HG03520 (cell line): ENCODE measurements around the gene PARP4.
"Not testable (repeated sequence)": the region's sequence is repeated elsewhere in the genome, so short reads cannot be mapped to it uniquely, and the experiment has no call there.

Experiments used
- ATAC-seq: cut with Tn5 transposase; IDR thresholded peaks from one replicate; pipeline ENCODE4 v1.9.1; 2021; ENCODE audit warnings: mild to moderate bottlenecking, moderate library complexity; ENCODE audit not compliant: unreplicated experiment

The PARP4 gene

GRCh38 chr13:24506283-24506682 is 6.3 kb downstream of the PARP4 start:
- ATAC-seq: not testable (repeated sequence)

GRCh38 chr13:24505756-24506155 is 6.8 kb downstream of the PARP4 start:
- ATAC-seq: no peak

GRCh38 chr13:24505256-24505655 is 7.3 kb downstream of the PARP4 start:
- no peak for ATAC-seq

- no peak for ATAC-seq
Measured at GRCh38 chr13:24503379-24503696, 9.2 kb downstream of the PARP4 start.

- ATAC-seq: no peak
Measured at GRCh38 chr13:24502533-24503378, 9.8 kb downstream of the PARP4 start.

GRCh38 chr13:24500977-24501376 is 11.6 kb downstream of the PARP4 start:
- ATAC-seq: no peak

- no peak for ATAC-seq
Measured at GRCh38 chr13:24497742-24498141, 14.8 kb downstream of the PARP4 start.

GRCh38 chr13:24496295-24496694 is 16.3 kb downstream of the PARP4 start:
- not testable (repeated sequence) for ATAC-seq

GRCh38 chr13:24495151-24495729 is 17.3 kb downstream of the PARP4 start:
- no peak for ATAC-seq

- no peak for ATAC-seq
Measured at GRCh38 chr13:24493356-24493755, 19.2 kb downstream of the PARP4 start.

- ATAC-seq: no peak
Measured at GRCh38 chr13:24491845-24492244, 20.7 kb downstream of the PARP4 start.

- ATAC-seq: no peak
Measured at GRCh38 chr13:24489721-24490120, 22.9 kb downstream of the PARP4 start.

GRCh38 chr13:24488092-24488491 is 24.5 kb downstream of the PARP4 start:
- ATAC-seq: not testable (repeated sequence)

- ATAC-seq: not testable (repeated sequence)
Measured at GRCh38 chr13:24486017-24486657, 26.4 kb downstream of the PARP4 start.

- ATAC-seq: no peak
Measured at GRCh38 chr13:24473686-24474085, 38.9 kb downstream of the PARP4 start.

GRCh38 chr13:24472129-24472528 is 40.4 kb downstream of the PARP4 start:
- not testable (repeated sequence) for ATAC-seq

GRCh38 chr13:24463078-24463477 is 49.5 kb downstream of the PARP4 start:
- ATAC-seq: no peak

- no peak for ATAC-seq
Measured at GRCh38 chr13:24460256-24460655, 52.3 kb downstream of the PARP4 start.

GRCh38 chr13:24459726-24460125 is 52.9 kb downstream of the PARP4 start:
- no peak for ATAC-seq

- no peak for ATAC-seq
Measured at GRCh38 chr13:24459234-24459633, 53.3 kb downstream of the PARP4 start.

- no peak for ATAC-seq
Measured at GRCh38 chr13:24458736-24459135, 53.8 kb downstream of the PARP4 start.

GRCh38 chr13:24456396-24456795 is 56.2 kb downstream of the PARP4 start:
- ATAC-seq: no peak
